HG02885 (cell line): ENCODE data around the gene SNRPA.
"Not testable (repeated sequence)": the region's sequence is repeated elsewhere in the genome, so short reads cannot be mapped to it uniquely, and the experiment has no call there.

Experiments
- ATAC-seq: cut with Tn5 transposase; IDR thresholded peaks from one replicate; pipeline ENCODE4 v1.9.1; 2021; ENCODE audit warnings: mild to moderate bottlenecking; ENCODE audit not compliant: unreplicated experiment, poor library complexity

The SNRPA gene

GRCh38 chr19:40743926-40744325 is 7.1 kb upstream of the SNRPA start:
- ATAC-seq = no peak

- ATAC-seq = no peak
These were observed 6.2 kb upstream of the SNRPA start for GRCh38 chr19:40744554-40745401.

GRCh38 chr19:40745402-40745780 is 5.6 kb upstream of the SNRPA start:
- no peak for ATAC-seq

DNA sequence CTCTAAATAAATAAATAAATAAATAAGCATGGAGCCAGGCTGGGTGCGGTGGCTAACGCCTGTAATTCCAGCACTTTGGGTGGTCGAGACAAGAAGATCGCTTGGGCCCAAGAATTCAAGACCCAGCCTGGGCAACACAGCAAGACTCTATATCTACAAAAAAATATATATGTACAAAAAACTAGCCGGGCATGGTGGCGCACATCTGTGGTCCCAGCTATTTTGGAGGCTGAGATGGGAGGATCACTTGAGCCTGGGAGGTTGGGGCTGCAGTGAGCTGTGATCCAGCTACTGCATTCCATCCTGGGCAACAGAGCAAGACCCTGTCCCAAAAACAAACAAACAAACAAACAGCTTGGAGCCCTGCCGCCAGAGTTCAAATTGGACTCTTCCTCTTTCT is 3.5 kb upstream of the SNRPA start:
- no peak for ATAC-seq

GRCh38 chr19:40750058-40750873 is 737 bp upstream of the SNRPA start, which contains the start of gene ACTMAP:
TSS of gene ACTMAP (minus strand) at chr19:40750477. CDS start at chr19:40749803, 674 bp downstream.
- ATAC-seq = peak; percentile 88

- no peak for ATAC-seq
These were observed 1.3 kb downstream of the SNRPA start for GRCh38 chr19:40752257-40752781.

DNA sequence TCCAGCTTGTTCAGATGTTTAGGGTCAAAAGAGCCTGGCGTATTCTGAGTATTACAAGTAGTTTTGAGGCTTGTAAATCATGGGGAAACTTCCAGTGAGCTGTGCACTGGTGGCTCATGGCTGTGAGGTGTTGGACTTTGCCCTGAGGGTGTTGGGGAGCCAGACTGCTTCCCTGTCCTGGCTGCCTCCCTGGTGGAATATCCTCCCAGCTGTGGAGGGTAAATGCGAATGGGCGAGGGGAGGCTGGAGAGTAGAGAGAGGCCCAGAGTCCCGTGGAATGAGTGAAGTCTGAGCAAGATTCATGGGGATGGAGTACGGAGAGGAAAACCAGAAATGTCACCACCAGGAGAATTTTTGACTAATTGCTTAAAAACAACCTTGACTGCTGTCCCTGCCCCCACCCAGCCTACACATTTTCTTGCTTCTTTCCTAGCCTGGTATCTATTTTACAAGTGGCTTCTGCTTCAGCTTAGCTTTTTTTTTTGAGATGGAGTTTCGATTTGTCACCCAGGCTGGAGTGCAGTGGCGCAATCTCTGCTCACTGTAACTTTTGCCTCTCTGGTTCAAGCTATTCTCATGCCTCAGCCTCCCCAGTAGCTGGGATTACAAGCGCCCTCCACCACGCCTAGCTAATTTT is 3.7 kb downstream of the SNRPA start:
- ATAC-seq = no peak

GRCh38 chr19:40755248-40755624 is 4.2 kb downstream of the SNRPA start:
- no peak for ATAC-seq

DNA sequence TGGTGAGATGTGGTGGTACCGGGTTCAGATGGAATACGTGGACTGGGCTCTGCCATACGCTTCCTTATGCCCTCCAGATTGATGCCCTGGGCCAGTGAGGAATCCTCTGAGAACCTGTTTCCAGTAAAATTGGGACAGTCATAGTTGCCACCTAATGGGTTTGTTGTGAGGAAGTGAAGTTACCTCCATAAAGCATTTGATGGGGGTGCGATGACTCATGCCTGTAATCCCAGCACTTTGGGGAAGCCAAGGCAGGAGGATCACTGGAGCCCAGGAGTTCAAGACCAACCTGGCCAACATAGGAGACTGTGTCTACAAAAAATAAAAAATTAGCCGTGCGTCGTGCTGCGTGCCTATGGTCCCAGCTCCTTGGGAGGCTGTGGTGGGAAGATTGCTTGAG is 4.8 kb downstream of the SNRPA start:
- no peak for ATAC-seq

GRCh38 chr19:40756502-40757110 is 5.6 kb downstream of the SNRPA start:
- no peak for ATAC-seq

DNA sequence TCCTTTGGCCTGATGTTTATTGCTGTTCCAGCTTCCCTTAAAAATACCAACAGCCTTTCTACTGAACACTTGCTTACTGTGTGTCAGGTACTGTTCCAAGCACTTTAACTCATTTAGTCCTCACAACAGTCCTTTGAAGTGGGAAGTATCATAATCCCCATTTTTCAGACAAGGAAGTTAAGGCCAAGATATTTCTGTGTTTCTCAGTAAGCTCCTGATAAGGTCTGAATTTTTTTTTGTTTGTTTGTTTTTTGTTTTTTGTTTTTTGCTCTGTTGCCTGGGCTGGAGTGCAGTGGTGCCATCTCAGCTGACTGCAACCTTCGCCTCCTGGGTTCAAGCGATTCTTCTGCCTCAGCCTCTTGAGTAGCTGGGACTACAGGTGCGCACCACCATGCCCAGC is 7.5 kb downstream of the SNRPA start:
- ATAC-seq = no peak

DNA sequence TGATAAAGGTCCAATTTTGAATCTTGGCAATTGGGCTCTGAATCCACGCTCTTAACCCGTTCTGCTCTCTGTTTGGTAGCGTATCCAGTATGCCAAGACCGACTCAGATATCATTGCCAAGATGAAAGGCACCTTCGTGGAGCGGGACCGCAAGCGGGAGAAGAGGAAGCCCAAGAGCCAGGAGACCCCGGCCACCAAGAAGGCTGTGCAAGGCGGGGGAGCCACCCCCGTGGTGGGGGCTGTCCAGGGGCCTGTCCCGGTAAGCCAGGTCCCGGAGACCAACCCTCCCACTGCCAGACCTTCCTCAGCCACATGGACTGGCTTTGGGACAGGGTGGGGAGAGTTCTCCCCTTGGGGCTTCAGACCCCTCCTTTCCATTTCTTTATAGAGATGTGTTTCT is 8.3 kb downstream of the SNRPA start:
- no peak for ATAC-seq

GRCh38 chr19:40762754-40763470 is 11.9 kb downstream of the SNRPA start:
- ATAC-seq = no peak

DNA sequence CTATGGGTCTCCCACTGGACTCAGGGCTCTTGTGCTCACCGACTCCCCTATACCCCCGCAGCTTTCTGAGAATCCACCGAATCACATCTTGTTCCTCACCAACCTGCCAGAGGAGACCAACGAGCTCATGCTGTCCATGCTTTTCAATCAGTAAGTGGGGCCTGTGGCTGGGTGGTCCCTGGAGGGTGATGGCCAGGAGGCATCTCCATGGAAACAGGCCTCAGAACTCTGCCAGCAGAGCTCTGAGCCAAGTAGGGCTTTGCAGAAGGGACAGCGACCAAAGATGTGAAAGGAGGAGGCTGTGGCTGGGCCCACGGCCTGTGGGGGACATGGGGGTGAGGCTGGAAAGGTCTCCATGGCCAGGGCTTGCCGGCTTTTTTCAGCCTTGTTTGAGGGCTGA is 12.5 kb downstream of the SNRPA start:
- no peak for ATAC-seq

- no peak for ATAC-seq
These were observed 13.0 kb downstream of the SNRPA start for GRCh38 chr19:40763963-40764362.

DNA sequence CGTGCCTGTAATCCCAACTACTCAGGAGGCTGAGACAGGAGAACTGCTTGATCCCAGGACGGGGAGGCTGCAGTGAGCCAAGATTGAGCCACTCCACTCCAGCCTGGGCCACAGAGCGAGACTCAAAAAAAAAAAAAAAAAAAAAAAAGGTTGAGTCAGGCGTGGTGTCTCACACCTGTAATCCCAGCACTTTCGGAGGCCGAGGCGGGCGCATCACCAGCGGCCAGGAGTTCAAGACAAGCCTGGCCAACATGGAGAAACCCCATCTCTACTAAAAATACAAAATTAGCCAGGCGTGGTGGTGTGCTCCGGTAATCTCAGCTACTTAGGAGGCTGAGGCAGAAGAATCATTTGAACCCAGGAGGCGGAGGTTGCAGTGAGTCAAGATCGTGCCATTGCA is 15.4 kb downstream of the SNRPA start:
- not testable (repeated sequence) for ATAC-seq

DNA sequence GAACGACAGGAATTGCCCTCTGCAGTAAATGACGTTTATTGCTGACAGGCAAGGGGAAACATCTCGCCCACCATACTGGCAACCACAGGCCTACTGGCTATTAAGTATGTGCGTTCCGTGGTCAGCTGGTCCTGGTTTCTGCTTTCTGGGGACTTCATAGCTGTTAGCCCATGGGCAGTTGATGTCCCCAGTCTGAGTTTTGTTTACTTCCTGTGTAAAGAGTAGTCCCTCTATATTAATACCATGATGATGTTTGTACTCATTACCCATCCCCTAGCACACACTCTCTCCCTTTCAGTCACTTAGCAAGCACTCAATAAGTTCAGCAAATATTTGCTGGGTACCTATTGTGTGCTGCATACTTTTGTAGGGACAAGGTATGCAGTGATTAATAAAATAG is 17.9 kb downstream of the SNRPA start:
- no peak for ATAC-seq

- not testable (repeated sequence) for ATAC-seq
These were observed 20.3 kb downstream of the SNRPA start for GRCh38 chr19:40771101-40771862.
